Epithelial cell of esophagus (primary cell): ENCODE measurements around the gene SFXN5.

Source experiments
- DNase-seq: peaks from one replicate; pipeline ENCODE4 v3.0.0; 2010; ENCODE audit warnings: low read depth
- H3K4me3 ChIP-seq: 2 replicates; pipeline ENCODE4 v1.5.1; 2011; ENCODE audit warnings: mild to moderate bottlenecking, low read length, control low read depth
- CTCF ChIP-seq: IDR thresholded peaks from 2 replicates; pipeline ENCODE4 v1.5.1; 2011; ENCODE audit warnings: low read depth, mild to moderate bottlenecking, low read length, control low read depth, inconsistent platforms; ENCODE audit not compliant: insufficient read depth; ENCODE audit errors: missing control alignments

The SFXN5 gene

GRCh38 chr2:72919414-72920317 is 151.8 kb downstream of the SFXN5 start:
- H3K4me3 ChIP-seq = no peak overlapping the region
- no peak for TF ChIP-seq CTCF
- DNase-seq = no peak

GRCh38 chr2:72917877-72918553 is 153.5 kb downstream of the SFXN5 start:
- no peak overlapping the region for H3K4me3 ChIP-seq
- no peak for TF ChIP-seq CTCF
- DNase-seq = no peak

GRCh38 chr2:72917138-72917876 is 154.2 kb downstream of the SFXN5 start, which contains the start of gene EMX1:
Gene EMX1 (plus strand): TSS chr2:72917519. CDS start chr2:72917853, 334 bp downstream.
- TF ChIP-seq CTCF = no peak
- peak within 1 kb of the TSS; percentile 34 for H3K4me3 ChIP-seq
- peak; percentile 85 for DNase-seq

GRCh38 chr2:72916743-72917137 is 154.8 kb downstream of the SFXN5 start:
- no peak for TF ChIP-seq CTCF
- DNase-seq = no peak
- peak overlapping the region; percentile 34 for H3K4me3 ChIP-seq

GRCh38 chr2:72915907-72916742 is 155.4 kb downstream of the SFXN5 start:
- no peak for TF ChIP-seq CTCF
- H3K4me3 ChIP-seq = no peak overlapping the region
- peak; percentile 78 for DNase-seq

GRCh38 chr2:72915320-72915906 is 156.1 kb downstream of the SFXN5 start:
- no peak for DNase-seq
- TF ChIP-seq CTCF = no peak
- no peak overlapping the region for H3K4me3 ChIP-seq
